WTC11 (cell line): ENCODE measurements around the gene SLC30A2. TPM values are rescaled to one million over a fixed set of nuclear protein-coding genes. Genes with fewer than 3 reads are reported as not detected.

Experiments
- ATAC-seq: fragments of 200-7000 bp; cut with Tn5 transposase; 2 replicates; pipeline ENCODE4 v1.10.0; 2021; ENCODE audit warnings: mild to moderate bottlenecking, moderate library complexity
- CTCF ChIA-PET: fragments of 300-600 bp; sonication (Branson Sonifier 250); formaldehyde crosslinking; loops from one replicate; lab custom pipeline; 2021; ENCODE audit warnings: antibody characterized with exemption; lab: Charles Lee
- POLR2A ChIA-PET: fragments of 350-600 bp; sonication (Branson Sonifier 250); formaldehyde crosslinking; loops from one replicate; lab custom pipeline; 2021; ENCODE audit warnings: antibody characterized with exemption; lab: Charles Lee
- DNase-seq: peaks from one replicate; pipeline ENCODE4 v3.0.0; 2021; ENCODE audit warnings: low spot score
- H3K27ac Mint-ChIP-seq: 2 replicates; pipeline ENCODE4 v1.8.0; 2021; ENCODE audit warnings: mixed read lengths
- H3K27me3 Mint-ChIP-seq: 2 replicates; pipeline ENCODE4 v1.8.0; 2021; ENCODE audit warnings: low read depth, mild to moderate bottlenecking, moderate library complexity, mixed read lengths
- H3K36me3 Mint-ChIP-seq: 2 replicates; pipeline ENCODE4 v1.8.0; 2021; ENCODE audit warnings: mixed read lengths
- H3K4me1 Mint-ChIP-seq: 2 replicates; pipeline ENCODE4 v1.8.0; 2022; ENCODE audit warnings: mixed read lengths
- H3K4me3 Mint-ChIP-seq: 2 replicates; pipeline ENCODE4 v1.8.0; 2021; ENCODE audit warnings: mild to moderate bottlenecking, moderate library complexity, mixed read lengths
- H3K9me3 Mint-ChIP-seq: 2 replicates; pipeline ENCODE4 v1.8.0; 2021; ENCODE audit warnings: mixed read lengths
- AFF4 ChIP-seq: sonication (generic); formaldehyde crosslinking; IDR thresholded peaks from 2 replicates; pipeline ENCODE4 v1.8.1; 2023; ENCODE audit warnings: mild to moderate bottlenecking, missing genetic modification reagents, borderline replicate concordance
- ATF2 ChIP-seq: sonication (generic); formaldehyde crosslinking; IDR thresholded peaks from 2 replicates; pipeline ENCODE4 v1.8.1; 2022; ENCODE audit warnings: low read depth, missing genetic modification reagents, borderline replicate concordance
- ATF6 ChIP-seq: sonication (generic); formaldehyde crosslinking; IDR thresholded peaks from 2 replicates; pipeline ENCODE4 v1.8.1; 2023; ENCODE audit warnings: mild to moderate bottlenecking, missing genetic modification reagents
- CREB1 ChIP-seq: sonication (generic); formaldehyde crosslinking; IDR thresholded peaks from 2 replicates; pipeline ENCODE4 v1.8.0; 2023; ENCODE audit warnings: mild to moderate bottlenecking, missing genetic modification reagents
- IRF2 ChIP-seq: sonication (generic); formaldehyde crosslinking; IDR thresholded peaks from 2 replicates; pipeline ENCODE4 v1.8.0; 2022; ENCODE audit warnings: low read depth, missing genetic modification reagents, borderline replicate concordance
- KAT7 ChIP-seq: sonication (generic); formaldehyde crosslinking; IDR thresholded peaks from 2 replicates; pipeline ENCODE4 v1.8.1; 2023; ENCODE audit warnings: missing genetic modification reagents, mild to moderate bottlenecking, borderline replicate concordance
- MXD4 ChIP-seq: fragments of 250-450 bp; sonication (Bioruptor Pico); IDR thresholded peaks from 2 replicates; pipeline ENCODE4 v1.8.0; 2021; ENCODE audit warnings: mild to moderate bottlenecking, moderate library complexity, borderline replicate concordance
- NFE2L1 ChIP-seq: sonication (generic); formaldehyde crosslinking; IDR thresholded peaks from 2 replicates; pipeline ENCODE4 v1.8.1; 2023; ENCODE audit warnings: missing genetic modification reagents
- NFYB ChIP-seq: sonication (generic); formaldehyde crosslinking; conservative IDR thresholded peaks from 2 replicates; pipeline ENCODE4 v1.8.0; 2022; ENCODE audit warnings: low read depth, missing genetic modification reagents
- PRDM15 ChIP-seq: sonication (generic); formaldehyde crosslinking; IDR thresholded peaks from 2 replicates; pipeline ENCODE4 v1.8.0; 2022; ENCODE audit warnings: missing genetic modification reagents
- SP1 ChIP-seq: sonication (generic); formaldehyde crosslinking; conservative IDR thresholded peaks from 2 replicates; pipeline ENCODE4 v1.8.1; 2022; ENCODE audit warnings: missing genetic modification reagents
- TEAD4 ChIP-seq: sonication (generic); formaldehyde crosslinking; IDR thresholded peaks from 2 replicates; pipeline ENCODE4 v1.8.0; 2022; ENCODE audit warnings: mild to moderate bottlenecking, missing genetic modification reagents
- USF1 ChIP-seq: sonication (generic); formaldehyde crosslinking; IDR thresholded peaks from 2 replicates; pipeline ENCODE4 v1.8.0; 2022; ENCODE audit warnings: mild to moderate bottlenecking, missing genetic modification reagents
- USF2 ChIP-seq: sonication (generic); formaldehyde crosslinking; IDR thresholded peaks from 2 replicates; pipeline ENCODE4 v1.8.1; 2023; ENCODE audit warnings: mild to moderate bottlenecking, missing genetic modification reagents, moderate library complexity
- ZNF121 ChIP-seq: sonication (generic); formaldehyde crosslinking; IDR thresholded peaks from 2 replicates; pipeline ENCODE4 v1.8.0; 2023; ENCODE audit warnings: missing genetic modification reagents
- total RNA-seq: library from RNA; stranded (reverse); gene quantifications from 3 replicates; pipeline ENCODE4 v1.2.3, GENCODE V29; 2021

SLC30A2 gene
- total RNA-seq, 1 experiment from 2014 or later = 0.15 TPM

- ChIA-PET CTCF (interaction anchor here (1.0 to 1.1 kb wide), 2 partner anchors 39 to 95 kb away, joined by 3 read pairs; no protein-coding TSS in a partner anchor), POLR2A (interaction anchor here (0.5 kb wide), 1 partner anchor 491 kb away, joined by 3 read pairs; no protein-coding TSS in a partner anchor)
- Mint-ChIP-seq H3K27ac (peak overlapping the region; percentile 14; the same call in 1 of the 2 replicates), H3K36me3 (peaks cover 7% of the 10 kb centered on the region), H3K4me3 (no peak overlapping the region), H3K4me1 (peaks cover 6% of the 10 kb centered on the region), H3K9me3 (no peaks in the 10 kb centered on the region)
- no peak for DNase-seq
- TF ChIP-seq TEAD4 (CRISPR knock-in tag) (no peak), NFE2L1 (no peak), MXD4 (CRISPR knock-in tag) (no peak), USF1 (no peak), ZNF121 (CRISPR knock-in tag) (no peak), KAT7 (CRISPR knock-in tag) (no peak), ATF2 (CRISPR knock-in tag) (no peak), PRDM15 (CRISPR knock-in tag) (no peak), ATF6 (CRISPR knock-in tag) (no peak), NFYB (CRISPR knock-in tag) (no peak), SP1 (CRISPR knock-in tag) (no peak)
- TF ChIP-seq, all 79 proteins: peak for 0
- no peak for ATAC-seq
- no peaks in the 10 kb centered on the region for H3K27me3 Mint-ChIP-seq
Observed at GRCh38 chr1:25990702-25991395, 55.1 kb downstream of the SLC30A2 start.

GRCh38 chr1:25990251-25990650 lies 55.7 kb downstream of the SLC30A2 start:
- TF ChIP-seq USF2 (CRISPR knock-in tag) = no peak
- no peak for TF ChIP-seq IRF2 (CRISPR knock-in tag)
- TF ChIP-seq AFF4 (CRISPR knock-in tag) = no peak
- TF ChIP-seq CREB1 (CRISPR knock-in tag) = no peak
- Mint-ChIP-seq H3K9me3 (no peaks in the 10 kb centered on the region), H3K4me1 (peaks cover 6% of the 10 kb centered on the region), H3K36me3 (peaks cover 13% of the 10 kb centered on the region), H3K27me3 (no peaks in the 10 kb centered on the region), H3K4me3 (no peak overlapping the region), H3K27ac (no peak overlapping the region)
- ATAC-seq (no peak), DNase-seq (no peak)
- ChIA-PET CTCF (interaction anchor here (1.0 to 1.1 kb wide), 2 partner anchors 40 to 95 kb away, joined by 3 read pairs; no protein-coding TSS in a partner anchor), POLR2A (interaction anchor here (0.5 kb wide), 1 partner anchor 491 kb away, joined by 3 read pairs; no protein-coding TSS in a partner anchor)
